HUDEP-2 (cell line): ENCODE data around the gene TUBB4B.
A peak's percentile ranks its signal among the peaks of the same experiment; 100 is the strongest.

Source experiments
- DNase-seq, 76 experiments: peaks; one replicate each; lab custom pipeline; 2025; ENCODE audit not compliant: unreplicated experiment in 76 of 76; lab: John Stamatoyannopoulos, UW

Gene TUBB4B

DNA sequence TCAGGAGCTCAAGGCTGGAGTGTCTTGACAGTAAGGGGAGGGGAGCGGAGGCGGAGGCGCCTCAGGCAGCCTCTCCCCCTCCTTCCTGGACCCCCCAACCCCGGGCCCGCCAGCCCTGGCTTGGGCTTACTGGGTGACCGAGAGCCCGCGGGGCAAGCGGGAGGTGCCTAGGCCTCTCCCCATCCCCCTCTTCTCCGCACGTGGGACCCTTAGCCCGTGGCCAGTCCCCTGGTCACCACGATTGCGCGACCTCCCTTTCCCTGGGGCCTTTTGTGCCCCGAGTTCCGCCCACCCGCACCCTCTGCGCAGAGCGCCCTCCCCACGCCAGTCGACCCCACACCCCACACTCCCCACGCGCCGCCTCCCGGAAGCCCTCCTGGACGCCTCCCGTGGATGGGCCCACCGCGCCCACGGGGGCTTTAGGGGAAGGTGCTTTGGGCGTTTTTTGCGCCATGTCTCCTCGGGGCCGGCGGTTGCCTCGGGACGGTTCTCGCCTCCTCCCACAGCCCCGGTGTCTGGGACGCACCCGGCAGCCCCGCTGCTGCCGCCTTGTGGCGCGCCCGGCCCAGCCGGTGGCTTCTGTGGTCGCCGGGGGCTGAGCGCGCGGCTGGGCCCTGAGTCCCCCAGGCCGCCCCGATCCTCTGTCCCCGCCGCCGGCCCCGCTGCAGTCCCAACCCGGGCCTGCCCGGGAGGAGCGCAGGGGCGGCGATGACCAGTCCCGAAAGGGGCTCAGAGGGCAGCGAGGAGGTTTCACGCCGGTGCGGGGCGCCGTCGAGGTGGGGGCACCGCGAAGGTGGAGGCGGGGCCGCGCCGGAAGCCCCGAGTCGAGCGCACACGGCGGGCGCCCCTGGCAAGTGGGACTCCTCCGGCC lies 39.6 kb downstream of the TUBB4B start:
- no peak for DNase-seq

- DNase-seq: no peak
Measured at GRCh38 chr9:137281345-137282116, 40.4 kb downstream of the TUBB4B start.

GRCh38 chr9:137286975-137287383 lies 45.9 kb downstream of the TUBB4B start:
- DNase-seq: peak in 43 of 76 experiments; percentile 6 to 61 (median 36)

DNA sequence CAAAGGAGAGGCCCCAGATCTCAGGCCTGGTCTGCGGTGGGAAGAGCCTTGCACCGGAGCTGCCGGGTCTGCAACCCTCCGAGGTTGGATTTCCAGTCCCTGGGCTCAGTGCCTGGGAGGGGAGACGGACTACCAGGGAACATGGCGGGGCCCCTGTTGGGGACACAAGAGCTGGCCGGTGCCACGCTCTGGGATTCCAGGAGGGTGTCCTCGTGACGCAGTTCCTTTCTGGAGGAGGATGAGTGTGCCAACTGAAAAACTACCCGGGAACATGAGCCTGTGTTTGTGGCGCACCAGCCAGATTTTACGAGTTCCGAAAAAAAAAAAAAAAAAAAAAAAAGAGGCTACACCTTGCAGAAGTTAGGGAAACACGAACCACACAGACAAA lies 52.0 kb downstream of the TUBB4B start:
- DNase-seq: no peak
